Sigmoid colon (tissue), 7 donors: ENCODE measurements around the gene ETHE1. TPM values are rescaled to one million over a fixed set of nuclear protein-coding genes. Genes with fewer than 3 reads are reported as not detected.

ENCODE experiments used
- DNase-seq: peaks from one replicate; pipeline ENCODE4 v3.0.0-alpha.2; 2019
- H3K27ac ChIP-seq, 4 donors: fragments of 200-600 bp; sonication (generic); one replicate each; pipeline ENCODE4 v1.5.1; 2016 to 2019; ENCODE audit warnings: mild to moderate bottlenecking in 1 of 4
- H3K27me3 ChIP-seq, 3 donors: fragments of 200-600 bp; sonication (generic); one replicate each; pipeline ENCODE4 v1.5.1; 2019; ENCODE audit warnings: mild to moderate bottlenecking in 1 of 3
- H3K36me3 ChIP-seq, 4 donors: fragments of 200-600 bp; sonication (generic); one replicate each; pipeline ENCODE4 v1.5.1; 2016 to 2019
- H3K4me1 ChIP-seq, 4 donors: fragments of 200-600 bp; sonication (generic); one replicate each; pipeline ENCODE4 v1.5.1; 2017 to 2019
- H3K4me3 ChIP-seq, 4 donors: fragments of 200-600 bp; sonication (generic); one replicate each; pipeline ENCODE4 v1.5.1; 2017 to 2019; ENCODE audit warnings: mild to moderate bottlenecking in 2 of 4, moderate library complexity in 1 of 4
- H3K9me3 ChIP-seq, 4 donors: fragments of 200-600 bp in 3 of 4; sonication (generic) in 3 of 4; one replicate each; pipeline versions ENCODE4 v1.5.1 to v1.6.1; 2013 to 2019
- EP300 ChIP-seq, 4 donors: sonication (generic); formaldehyde crosslinking; IDR thresholded peaks; one replicate each; pipeline ENCODE4 v1.6.1; 2017; ENCODE audit warnings: antibody characterized with exemption in 4 of 4
- POLR2A ChIP-seq, 2 donors: fragments of 450-650 bp; IDR thresholded peaks; one replicate each; pipeline ENCODE4 v1.6.1; 2016; ENCODE audit warnings: antibody characterized with exemption in 2 of 2, mild to moderate bottlenecking in 2 of 2, moderate library complexity in 2 of 2
- POLR2AphosphoS5 ChIP-seq, 4 donors: sonication (generic); formaldehyde crosslinking; IDR thresholded peaks; one replicate each; pipeline ENCODE4 v1.6.1; 2017; ENCODE audit warnings: antibody characterized with exemption in 4 of 4
- WGBS, 2 donors: extraction: QIAGEN DNeasy Blood & Tissue Kit; methylation state at CpG; one replicate each; pipeline ENCODE4 v1.1.7; 2013; 5-methylcytosine and 5-hydroxymethylcytosine counted together
- intact Hi-C: fragments of 100-400 bp; cut with DNase I; formaldehyde crosslinking; loops from one replicate; pipeline ENCODE4 v1.15.1; 2023
- polyA plus RNA-seq, 3 donors: library from polyadenylated mRNA; stranded (reverse); fragments of 200-250 nt; gene quantifications; one replicate each; pipeline ENCODE4 v1.2.3, GENCODE V29; 2013
- total RNA-seq, 4 donors: library from RNA; depleted of rRNA; stranded (reverse); fragments of >200 nt; gene quantifications; one replicate each; pipeline ENCODE4 v1.1.0, GENCODE V29; 2016
- TF ChIP-seq, protein P1 (sequence below), 4 experiments: fragments of 450-650 bp in 3 of 4; fragments of 200-600 bp in 1 of 4; IDR thresholded peaks; one replicate each; pipeline ENCODE4 v1.5.1; 2016 to 2019; ENCODE audit warnings: antibody characterized with exemption in 4 of 4, mild to moderate bottlenecking in 3 of 4, moderate library complexity in 2 of 4
- donor health status: healthy with polysubstance abuse.
- donor health status: Bipolar disorder and iron deficiency.
- donor health status: healthy.

The ETHE1 gene
- total and polyA plus RNA-seq, 7 donors = 40.7 to 575 (median 57.9) TPM

DNA sequence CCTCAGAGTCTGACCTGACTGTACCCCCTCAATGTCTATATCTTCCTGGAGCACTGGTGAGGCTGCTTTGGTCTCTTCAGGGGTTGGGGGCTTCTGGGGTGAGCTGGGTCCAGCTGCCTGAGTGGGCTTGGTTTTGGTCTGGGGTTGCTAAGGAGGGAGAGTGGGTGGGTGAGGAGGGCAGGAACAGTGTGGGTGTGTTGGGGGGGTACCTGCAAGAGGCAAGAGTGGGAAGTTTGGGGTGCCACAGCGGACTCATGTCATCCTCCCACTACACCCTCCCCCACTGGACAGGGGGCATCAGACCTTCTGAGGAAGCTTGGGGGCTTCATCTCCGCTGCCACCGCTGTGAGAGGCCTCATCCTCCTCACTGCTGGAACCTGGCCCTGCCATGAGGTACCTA is 19.6 kb upstream of the ETHE1 start:
- DNase-seq = no peak
- WGBS, 2 donors = 98 to 100% methylated on average over 3 of the region's 3 CpGs
- no peaks in the 10 kb centered on the region for H3K4me1 ChIP-seq
- H3K27ac ChIP-seq = no peak overlapping the region
- no peaks in the 10 kb centered on the region for H3K27me3 ChIP-seq
- no peak overlapping the region for H3K4me3 ChIP-seq
- H3K36me3 ChIP-seq = peaks cover 13 to 76% (median 38%) of the 10 kb centered on the region in 4 donors
- H3K9me3 ChIP-seq = no peaks in the 10 kb centered on the region
- TF ChIP-seq POLR2A (IDR thresholded peaks at IDR 0.05) (no peak), EP300 (IDR thresholded peaks at IDR 0.05) (no peak), POLR2AphosphoS5 (IDR thresholded peaks at IDR 0.05) (no peak)
- TF ChIP-seq, protein P1, sequence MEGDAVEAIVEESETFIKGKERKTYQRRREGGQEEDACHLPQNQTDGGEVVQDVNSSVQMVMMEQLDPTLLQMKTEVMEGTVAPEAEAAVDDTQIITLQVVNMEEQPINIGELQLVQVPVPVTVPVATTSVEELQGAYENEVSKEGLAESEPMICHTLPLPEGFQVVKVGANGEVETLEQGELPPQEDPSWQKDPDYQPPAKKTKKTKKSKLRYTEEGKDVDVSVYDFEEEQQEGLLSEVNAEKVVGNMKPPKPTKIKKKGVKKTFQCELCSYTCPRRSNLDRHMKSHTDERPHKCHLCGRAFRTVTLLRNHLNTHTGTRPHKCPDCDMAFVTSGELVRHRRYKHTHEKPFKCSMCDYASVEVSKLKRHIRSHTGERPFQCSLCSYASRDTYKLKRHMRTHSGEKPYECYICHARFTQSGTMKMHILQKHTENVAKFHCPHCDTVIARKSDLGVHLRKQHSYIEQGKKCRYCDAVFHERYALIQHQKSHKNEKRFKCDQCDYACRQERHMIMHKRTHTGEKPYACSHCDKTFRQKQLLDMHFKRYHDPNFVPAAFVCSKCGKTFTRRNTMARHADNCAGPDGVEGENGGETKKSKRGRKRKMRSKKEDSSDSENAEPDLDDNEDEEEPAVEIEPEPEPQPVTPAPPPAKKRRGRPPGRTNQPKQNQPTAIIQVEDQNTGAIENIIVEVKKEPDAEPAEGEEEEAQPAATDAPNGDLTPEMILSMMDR (IDR thresholded peaks at IDR 0.05) = no peak
- intact Hi-C loops = no loop called here

DNA sequence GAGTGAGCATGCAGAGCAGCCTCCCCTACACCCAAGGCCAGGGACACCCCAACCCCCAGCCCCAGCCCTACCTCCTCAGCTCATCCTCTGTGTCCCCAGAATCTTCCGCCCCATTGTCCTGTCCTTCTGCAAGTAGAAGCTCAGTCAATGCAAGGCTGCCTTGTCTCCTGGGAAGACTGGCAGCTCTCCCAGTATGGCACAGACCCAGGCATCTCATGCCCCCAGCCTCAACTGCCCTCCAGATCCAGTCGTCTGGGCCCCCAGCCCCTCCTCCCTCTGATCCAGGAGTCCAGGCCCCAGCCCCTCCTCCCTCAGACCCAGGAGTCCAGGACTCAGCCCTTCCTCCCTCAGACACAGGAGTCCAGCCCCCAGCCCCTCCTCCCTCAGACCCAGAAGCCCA is 19.0 kb upstream of the ETHE1 start:
- Histone ChIP-seq H3K4me3 (no peak overlapping the region), H3K4me1 (no peaks in the 10 kb centered on the region), H3K27ac (no peak overlapping the region), H3K36me3 (peaks cover 7 to 76% (median 34%) of the 10 kb centered on the region in 4 donors), H3K27me3 (no peaks in the 10 kb centered on the region), H3K9me3 (no peaks in the 10 kb centered on the region)
- no peak for DNase-seq
- WGBS, 2 donors = 88 to 90% methylated on average over 2 of the region's 2 CpGs
- intact Hi-C loops = no loop called here
- TF ChIP-seq, protein P1 (IDR thresholded peaks at IDR 0.05) = no peak
- TF ChIP-seq POLR2AphosphoS5 (IDR thresholded peaks at IDR 0.05) = no peak
- no peak for TF ChIP-seq EP300 (IDR thresholded peaks at IDR 0.05)
- TF ChIP-seq POLR2A (IDR thresholded peaks at IDR 0.05) = no peak

DNA sequence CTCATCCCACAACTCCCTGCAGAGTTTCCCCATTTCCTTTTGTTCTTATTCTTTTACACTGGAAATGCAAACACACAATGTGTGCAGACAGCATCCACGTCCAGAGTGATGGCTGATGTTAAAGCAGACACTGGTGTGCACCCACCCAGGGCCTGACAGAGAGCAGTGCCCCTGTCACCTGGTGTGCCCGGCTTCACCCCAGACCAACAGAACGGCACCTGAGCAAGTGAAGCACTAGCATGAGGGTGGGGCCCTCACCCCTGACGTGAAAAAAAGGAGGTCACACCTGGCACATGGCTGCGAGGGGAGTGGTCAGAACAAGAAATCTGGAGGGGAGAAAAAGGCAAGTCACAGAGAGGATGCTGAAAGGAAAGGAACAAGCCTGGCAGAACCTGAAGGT is 18.3 kb upstream of the ETHE1 start:
- H3K9me3 ChIP-seq = no peaks in the 10 kb centered on the region
- H3K4me3 ChIP-seq = no peak overlapping the region
- no peaks in the 10 kb centered on the region for H3K27me3 ChIP-seq
- WGBS, 2 donors = 87 to 88% methylated on average over 5 of the region's 5 CpGs
- no peak overlapping the region for H3K27ac ChIP-seq
- H3K4me1 ChIP-seq = no peaks in the 10 kb centered on the region
- TF ChIP-seq POLR2AphosphoS5 (IDR thresholded peaks at IDR 0.05) (no peak), EP300 (IDR thresholded peaks at IDR 0.05) (no peak), POLR2A (IDR thresholded peaks at IDR 0.05) (no peak)
- TF ChIP-seq, protein P1 (IDR thresholded peaks at IDR 0.05) = no peak
- peaks cover 0 to 76% (median 32%) of the 10 kb centered on the region in 4 donors for H3K36me3 ChIP-seq
- intact Hi-C loops = no loop called here
- DNase-seq = no peak

DNA sequence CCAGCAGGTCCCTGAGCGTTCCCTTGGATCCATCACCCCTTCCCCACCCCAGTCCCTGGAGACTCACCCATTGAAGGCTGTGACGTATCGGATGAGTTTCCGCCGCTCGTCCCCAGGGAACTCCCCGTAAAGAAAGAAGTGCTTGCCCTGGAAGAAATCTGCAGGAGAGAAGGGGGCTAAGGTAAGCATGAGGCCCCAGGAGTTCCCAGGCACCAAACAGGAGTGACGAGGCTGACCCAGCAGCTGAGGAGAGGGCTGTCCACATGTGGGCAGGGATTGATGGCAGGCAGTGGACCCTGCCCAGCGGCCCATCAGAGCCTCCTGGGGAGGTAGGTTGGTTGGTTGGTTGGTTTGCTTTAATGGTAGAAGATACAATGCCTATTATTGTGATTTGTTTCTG is 17.1 kb upstream of the ETHE1 start:
- DNase-seq = no peak
- Histone ChIP-seq H3K27me3 (no peaks in the 10 kb centered on the region), H3K9me3 (peaks cover 0 to 2% (median 0%) of the 10 kb centered on the region in 4 donors), H3K4me1 (no peaks in the 10 kb centered on the region), H3K4me3 (no peak overlapping the region), H3K27ac (no peak overlapping the region), H3K36me3 (peaks cover 0 to 80% (median 31%) of the 10 kb centered on the region in 4 donors)
- intact Hi-C loops = no loop called here
- TF ChIP-seq POLR2A (IDR thresholded peaks at IDR 0.05) (no peak), EP300 (IDR thresholded peaks at IDR 0.05) (no peak), POLR2AphosphoS5 (IDR thresholded peaks at IDR 0.05) (no peak)
- TF ChIP-seq, protein P1 (IDR thresholded peaks at IDR 0.05) = no peak
- 98% methylated on average over 9 of the region's 9 CpGs for WGBS, 2 donors
